Measurements from ENCODE around the gene CYBC1.

The CYBC1 gene

GRCh38 chr17:82446649-82447048 lies 3.9 kb downstream of the CYBC1 start:
- DNase-seq = no peak

GRCh38 chr17:82446124-82446523 lies 4.4 kb downstream of the CYBC1 start:
- no peak for DNase-seq

GRCh38 chr17:82445542-82445941 lies 5.0 kb downstream of the CYBC1 start:
- DNase-seq = no peak

GRCh38 chr17:82444941-82445521 lies 5.5 kb downstream of the CYBC1 start:
- no peak for DNase-seq

DNA sequence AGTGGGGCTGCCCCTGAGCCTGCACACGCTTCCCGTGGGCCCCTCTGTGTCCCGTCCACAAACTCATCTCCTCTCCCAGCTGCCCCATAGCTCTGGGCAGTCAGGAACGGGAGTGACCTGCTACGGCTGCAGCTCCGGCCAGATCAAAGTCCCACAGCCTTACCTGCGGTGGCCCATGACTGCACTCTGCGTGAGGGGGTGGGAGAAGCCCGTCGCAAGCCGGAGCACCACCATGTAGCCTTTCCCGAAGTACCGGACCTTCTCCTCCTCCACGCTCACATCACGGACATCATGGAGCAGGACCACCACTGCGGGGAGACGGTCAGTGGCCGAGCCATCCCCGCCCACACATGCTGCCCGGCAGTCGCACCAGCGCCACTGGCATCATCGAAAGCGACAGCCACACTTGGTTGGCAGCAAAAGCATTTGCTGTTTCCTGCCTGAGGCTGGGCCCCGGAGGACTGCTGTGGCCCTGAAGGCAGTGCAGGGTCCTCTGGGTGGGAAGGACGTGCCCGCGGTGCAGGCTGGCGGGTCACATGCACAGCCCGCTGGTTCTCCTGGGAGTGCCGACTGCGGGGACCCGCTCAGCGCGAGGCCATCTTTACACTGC lies 6.2 kb downstream of the CYBC1 start:
- DNase-seq = no peak

GRCh38 chr17:82443465-82444283 lies 6.9 kb downstream of the CYBC1 start:
- no peak for DNase-seq

DNA sequence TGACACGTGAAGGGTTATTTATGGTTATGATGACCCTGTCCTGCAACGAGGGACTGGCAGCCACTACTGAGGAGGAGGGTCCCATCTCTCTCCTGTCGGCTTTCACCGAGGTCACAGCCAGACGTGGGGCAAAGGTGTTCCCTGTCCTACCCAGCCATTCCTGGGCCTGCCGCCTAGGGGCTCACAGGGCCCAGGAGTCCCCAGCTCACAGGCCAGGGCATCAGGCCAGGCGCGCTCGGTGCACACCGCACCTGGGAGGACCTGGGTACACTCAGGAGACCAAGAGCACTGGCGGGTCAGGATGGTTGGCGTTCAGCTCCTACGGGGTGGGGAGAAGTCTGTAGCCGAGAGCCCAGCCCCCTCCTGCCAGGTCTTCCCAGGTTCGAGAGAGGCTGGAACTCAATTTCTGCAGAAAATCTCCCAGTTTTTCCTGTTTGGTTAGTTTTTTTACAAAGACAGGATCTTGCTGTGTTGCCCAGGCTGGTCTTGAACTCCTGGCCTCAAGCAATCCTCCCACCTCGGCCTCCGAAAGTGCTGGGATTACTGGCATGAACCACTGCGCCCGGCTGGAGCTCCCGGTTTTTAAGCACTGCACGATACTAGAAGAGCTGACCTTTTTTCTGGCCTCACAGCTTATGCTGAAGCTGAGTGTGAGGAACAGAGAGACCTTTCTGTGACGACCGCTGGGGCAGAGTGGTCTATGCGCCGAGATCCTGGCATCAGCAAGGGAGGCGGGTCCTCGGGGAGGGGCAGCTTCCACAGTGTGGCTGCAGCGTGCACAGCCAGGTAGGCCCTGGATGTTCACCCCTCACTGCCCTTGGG lies 7.7 kb downstream of the CYBC1 start:
- DNase-seq = no peak

GRCh38 chr17:82441691-82442487 lies 8.7 kb downstream of the CYBC1 start:
- no peak for DNase-seq

DNA sequence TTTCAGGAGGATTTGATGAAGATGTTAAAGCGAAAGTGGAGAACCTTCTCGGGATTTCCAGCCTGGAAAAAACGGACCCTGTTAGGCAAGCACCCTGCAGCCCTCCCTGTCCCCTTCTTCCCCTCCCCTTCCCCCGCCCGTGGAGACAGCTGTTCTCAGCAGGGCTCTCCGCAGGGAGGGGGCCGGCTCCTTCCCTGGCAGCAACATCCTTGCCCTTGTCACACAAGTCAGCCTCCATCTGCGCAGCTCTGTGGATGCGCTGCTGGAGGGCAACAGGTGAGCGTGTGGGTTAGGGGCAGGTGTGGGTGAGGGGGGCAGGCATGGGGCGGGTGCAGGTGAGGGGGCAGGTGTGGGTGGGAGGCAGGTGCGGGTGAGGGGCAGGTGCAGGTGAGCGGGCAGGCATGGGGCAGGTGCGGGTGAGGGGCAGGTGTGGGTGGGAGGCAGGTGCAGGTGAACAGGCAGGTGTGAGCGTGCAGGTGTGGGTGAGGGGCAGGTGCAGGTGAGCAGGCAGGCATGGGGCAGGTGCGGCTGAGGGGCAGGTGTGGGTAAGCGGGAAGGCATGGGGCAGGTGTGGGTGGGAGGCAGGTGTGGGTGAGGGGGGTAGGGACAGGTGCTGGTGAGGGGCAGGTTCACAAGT lies 9.4 kb downstream of the CYBC1 start:
- no peak for DNase-seq

DNA sequence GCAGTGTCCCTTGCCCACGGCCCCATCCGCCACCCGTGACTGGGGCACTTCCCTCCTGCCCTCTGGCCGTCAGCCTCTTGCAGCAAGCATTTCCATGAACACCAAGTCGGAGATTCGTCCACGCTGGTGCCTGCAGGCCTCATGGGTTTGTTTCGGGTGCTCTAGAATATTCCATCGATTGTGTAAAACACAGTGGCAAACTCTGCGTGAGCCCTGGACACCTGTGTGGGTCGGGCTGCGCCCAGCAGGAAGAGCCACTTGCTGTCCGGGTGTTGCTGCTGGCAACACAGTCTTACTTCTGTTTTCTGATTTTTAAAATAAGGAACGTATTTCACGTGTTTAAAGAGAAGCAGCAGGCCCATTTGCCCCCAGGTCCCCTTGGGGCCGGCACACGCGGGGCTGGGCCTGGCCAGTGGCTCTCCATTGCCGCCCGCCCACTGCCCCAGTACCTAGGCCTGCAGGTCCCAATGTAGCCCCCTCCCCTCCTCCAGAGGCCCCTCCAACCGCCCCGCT lies 10.0 kb downstream of the CYBC1 start:
- DNase-seq = no peak

GRCh38 chr17:82439829-82440365 lies 10.7 kb downstream of the CYBC1 start:
- no peak for DNase-seq

- no peak for DNase-seq
Observed at GRCh38 chr17:82439194-82439828, 11.2 kb downstream of the CYBC1 start.

- DNase-seq = no peak
Observed at GRCh38 chr17:82438401-82439193, 12.0 kb downstream of the CYBC1 start.

DNA sequence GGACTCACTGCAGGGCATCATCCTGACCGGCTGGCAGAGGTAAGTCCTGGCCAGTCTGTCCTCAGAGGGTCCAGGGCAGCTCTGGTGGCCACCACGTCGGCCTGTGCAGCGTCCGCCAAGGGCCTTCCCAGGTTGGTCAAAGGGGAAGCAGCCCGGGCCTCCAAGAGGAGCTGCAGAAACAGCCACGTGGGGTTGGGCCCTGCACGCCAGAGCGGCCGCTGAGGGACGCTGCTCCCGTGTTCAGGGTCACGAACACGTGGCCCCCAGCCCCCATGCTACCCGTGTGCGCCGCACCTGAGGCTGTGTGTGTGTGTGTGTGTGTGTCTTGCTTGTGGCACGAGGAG lies 13.3 kb downstream of the CYBC1 start:
- DNase-seq = no peak

DNA sequence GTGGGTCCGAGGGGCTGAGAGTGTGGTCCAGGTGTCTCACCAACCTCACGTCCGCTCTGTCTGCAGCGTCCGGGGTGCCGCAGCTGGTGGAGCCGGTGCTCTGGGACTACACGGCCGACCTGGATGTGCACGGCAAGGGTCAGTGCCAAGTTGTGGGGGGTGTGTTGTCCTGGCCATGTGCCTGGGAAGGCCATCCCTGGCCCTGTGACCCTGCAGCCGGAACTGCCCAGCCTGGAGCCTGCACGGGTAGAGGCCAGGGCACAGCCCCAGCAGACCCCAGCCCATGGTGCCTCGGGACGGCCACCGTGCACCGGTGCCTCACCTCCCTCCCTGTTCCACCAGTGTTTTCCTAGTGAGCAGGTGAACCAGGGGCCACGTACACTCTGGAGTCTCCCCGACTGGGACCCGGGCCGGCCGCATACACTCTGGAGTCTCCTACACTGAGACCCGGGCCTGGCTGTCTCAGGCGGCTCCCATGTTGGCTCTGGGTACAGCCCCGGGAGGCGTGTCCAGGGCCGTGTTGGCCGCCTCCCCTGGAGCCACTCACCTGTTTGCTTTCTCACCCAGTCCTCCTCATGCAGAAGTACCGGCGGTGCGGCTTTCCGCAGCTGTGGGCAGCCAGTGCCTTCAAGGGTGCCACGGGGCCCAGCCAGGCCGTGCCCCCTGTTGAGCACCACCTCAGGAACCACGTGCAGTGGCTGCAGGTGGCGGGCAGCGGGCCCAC lies 13.8 kb downstream of the CYBC1 start:
- DNase-seq = no peak

DNA sequence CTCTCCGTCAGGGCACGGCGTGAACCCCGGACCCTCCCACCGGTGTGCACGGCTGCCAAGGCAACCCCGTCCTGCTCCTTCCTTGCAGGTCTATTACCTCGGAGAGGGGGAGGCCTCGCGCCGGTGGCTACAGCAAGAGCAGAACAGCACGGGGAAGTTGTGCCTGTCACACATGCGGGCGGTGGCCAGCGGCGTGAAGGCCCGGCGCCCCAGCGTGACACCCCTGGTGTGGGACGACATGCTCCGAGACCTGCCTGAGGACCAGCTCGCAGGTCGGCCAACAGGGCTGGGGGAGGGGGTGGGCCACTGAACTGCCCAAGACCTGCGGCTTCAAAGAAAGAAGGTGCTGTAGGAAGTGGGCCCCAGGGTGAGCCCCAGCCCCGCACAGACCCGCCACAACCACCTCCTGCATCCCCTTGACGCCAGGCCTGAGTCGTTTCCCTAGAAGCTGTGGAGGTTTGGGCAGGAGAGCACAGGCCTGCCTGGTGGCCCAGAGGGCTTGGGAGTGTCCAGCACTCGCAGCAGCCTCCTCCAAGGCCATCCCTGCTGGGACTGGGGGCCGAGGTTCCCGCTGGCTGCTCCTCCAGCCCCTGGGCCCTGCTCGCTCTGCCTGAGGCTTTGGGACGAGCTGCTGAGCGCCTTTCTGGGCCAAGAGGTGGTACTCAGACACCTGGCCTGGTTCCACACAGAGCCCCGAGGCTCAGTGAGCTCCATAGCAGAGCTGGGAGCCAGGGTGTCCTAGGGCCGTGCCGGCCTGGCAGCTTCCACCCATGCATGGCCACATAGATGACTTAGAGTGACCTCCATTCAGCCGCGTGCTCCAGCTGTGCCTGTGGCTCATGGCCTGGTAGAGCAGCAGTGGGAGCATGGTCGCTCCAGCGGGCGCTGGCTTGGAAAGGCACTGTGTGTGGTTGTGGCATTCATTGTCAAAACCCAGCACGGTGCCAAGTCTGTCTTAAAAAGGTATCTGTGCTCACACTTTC lies 14.7 kb downstream of the CYBC1 start:
- DNase-seq = no peak

DNA sequence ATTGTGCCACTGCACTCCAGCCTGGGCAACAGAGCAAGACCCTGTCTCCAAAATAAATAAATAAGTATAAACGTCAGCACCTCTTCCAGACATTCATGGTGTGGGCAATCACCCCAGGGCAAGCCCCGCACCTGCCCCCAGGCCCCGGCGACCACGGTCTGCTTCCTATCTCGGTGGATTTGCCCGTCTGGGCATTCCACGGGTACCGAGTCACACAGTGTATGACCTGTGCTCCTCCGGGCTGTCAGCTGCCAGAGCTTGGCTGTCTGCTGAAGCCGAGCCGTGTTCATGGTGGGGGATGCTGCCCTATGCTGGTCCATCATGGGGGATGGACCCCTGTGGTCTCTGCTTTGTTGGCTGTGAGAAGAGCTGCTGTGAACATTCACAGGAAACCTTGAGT lies 15.4 kb downstream of the CYBC1 start:
- no peak for DNase-seq

- no peak for DNase-seq
Observed at GRCh38 chr17:82434216-82434565, 16.4 kb downstream of the CYBC1 start.
